HG02884 (cell line): Measurements from ENCODE around the gene TNFRSF1A.

Experiments used
- ATAC-seq: cut with Tn5 transposase; IDR thresholded peaks from one replicate; pipeline ENCODE4 v1.9.1; 2021; ENCODE audit warnings: mild to moderate bottlenecking, moderate library complexity; ENCODE audit not compliant: unreplicated experiment

The TNFRSF1A gene

DNA sequence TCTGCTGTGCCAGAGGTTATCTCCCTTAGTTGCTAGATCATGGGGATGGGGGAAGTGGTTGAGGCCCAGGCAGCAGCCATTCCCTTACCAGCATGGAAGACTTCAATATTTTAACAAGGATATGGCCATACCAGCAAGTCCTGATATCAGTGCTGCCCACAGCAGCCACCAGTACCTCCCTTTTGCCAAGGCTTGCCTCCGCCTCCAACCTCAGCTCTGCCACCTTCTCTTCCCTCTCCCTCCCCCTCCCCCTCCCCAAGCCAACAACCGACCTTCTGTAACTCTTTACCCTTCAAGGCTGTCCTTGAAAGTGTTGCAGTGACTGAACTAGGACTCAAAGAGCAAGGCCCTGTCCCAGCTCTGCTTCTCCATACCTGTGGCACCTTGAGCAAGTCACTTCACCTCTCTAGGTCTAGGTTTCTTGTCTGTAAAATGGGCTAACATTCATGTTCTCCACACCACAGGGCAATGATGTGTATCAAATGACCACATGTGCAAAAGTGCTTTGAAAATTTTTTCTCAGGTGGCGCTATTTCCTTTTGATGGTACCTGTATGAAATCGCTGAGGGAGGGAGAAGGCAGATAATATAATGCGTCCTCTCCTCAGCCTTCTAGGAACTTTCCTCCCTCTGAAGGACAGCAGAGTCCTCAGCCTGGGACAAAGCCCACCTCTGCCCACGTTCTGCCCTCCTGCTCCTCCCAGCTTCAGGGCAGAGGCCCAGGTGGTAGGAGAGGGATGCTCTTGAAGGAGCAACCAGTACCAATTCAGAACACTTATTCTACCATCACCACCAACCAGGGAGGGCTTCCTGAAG is 16.7 kb downstream of the TNFRSF1A start:
- no peak for ATAC-seq

DNA sequence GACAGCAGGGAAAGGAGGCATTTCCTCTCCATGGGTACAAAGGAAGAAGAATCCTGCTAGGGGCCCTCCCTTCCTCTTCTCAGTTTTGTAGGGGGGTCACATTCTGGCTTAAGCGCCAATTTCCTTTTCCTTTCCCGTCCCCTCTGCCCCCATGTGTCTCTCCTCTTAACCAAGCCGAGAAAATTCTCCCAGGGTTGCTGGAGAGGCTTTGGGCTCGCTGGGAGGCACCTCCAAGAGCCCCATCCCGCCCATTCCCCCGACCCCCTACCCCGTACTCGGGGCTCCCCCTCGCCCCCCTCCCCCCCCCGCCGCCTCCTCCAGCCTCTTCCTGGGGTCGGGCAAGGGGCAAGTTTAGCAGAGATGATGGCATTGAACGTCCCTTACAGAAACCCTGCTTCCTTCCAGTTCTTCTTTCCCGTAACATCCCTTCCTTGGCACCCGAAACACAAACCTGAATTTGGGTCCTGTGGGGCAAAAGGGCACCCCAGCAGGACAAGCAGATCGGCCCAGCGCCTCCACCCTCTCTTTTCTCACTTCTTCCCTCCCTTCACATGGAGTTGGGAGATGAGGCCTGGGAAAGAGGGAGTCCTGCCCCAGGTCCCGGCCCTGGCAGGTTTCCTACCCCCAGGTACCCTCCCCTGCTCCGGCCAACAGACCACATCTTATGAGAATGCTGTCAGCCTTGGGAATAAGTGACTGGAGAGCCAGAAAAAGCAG is 17.7 kb downstream of the TNFRSF1A start:
- ATAC-seq, result no peak

DNA sequence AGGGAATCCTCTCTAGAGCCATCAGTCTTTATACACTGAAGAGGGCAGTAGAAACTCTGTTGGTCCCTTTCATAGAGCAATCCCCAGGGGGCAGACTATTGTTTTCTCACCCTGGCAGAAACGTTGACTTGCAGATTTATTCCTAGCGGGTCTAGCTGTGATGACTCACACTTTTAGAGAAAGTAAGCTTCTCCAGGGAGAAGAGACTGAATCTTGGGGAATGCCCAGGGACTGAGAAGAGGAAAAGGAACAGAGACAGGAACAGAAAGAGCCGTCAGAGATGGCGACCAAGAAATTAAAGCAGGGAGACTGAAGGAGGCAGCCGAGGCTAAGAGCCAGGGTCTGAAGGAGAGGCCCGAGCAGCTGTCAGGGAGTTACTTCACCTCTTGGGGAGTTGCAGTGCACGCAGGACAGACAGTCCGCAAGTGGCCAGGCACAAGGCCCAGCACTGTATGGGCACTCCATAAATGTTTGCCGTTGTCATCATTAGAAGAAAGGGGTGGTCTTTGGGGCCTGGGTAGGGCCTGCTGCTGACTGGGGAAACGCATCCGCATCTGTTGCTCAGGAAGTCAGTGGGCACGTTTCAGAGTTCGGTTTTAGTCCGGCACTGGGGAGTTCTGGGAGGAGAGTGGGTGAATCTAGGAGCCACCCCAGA is 18.4 kb downstream of the TNFRSF1A start:
- ATAC-seq, result peak; percentile 63

DNA sequence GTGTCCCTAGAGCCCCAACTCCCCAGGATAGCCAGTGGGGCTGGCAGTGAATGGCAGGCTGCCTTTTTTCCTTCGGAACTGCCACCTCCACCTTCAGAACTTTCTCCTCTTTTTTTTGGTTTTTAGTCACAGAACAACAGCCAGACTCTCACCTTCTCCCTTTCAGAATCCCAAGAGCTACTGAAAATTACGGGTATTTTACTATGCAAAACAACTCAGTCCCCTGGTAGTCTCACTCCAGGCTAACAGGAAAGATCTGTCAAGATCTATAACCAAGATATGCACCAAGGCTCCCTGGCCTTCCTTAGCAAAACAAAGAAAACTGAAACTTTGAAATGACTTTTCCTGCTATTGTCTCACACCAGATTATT is 18.9 kb downstream of the TNFRSF1A start:
- ATAC-seq, result no peak

DNA sequence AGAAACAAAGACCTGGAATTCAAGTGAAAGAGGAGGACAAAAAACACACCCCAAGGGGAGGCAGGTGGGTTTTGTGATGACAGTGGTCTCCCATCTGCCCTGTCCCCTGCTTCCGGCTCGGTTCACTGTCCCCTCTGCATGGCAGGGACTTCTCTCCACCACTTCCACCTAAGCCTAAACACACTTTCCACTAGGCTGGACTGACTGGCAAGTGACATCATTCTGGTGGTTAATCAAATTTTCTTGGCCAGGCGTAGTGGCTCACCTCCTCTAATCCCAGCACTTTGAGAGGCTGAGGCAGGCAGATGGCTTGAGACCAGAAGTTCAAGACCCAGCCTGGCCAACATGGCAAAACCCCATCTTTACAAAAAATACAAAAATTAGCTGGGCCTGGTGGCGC is 19.5 kb downstream of the TNFRSF1A start:
- no peak for ATAC-seq

DNA sequence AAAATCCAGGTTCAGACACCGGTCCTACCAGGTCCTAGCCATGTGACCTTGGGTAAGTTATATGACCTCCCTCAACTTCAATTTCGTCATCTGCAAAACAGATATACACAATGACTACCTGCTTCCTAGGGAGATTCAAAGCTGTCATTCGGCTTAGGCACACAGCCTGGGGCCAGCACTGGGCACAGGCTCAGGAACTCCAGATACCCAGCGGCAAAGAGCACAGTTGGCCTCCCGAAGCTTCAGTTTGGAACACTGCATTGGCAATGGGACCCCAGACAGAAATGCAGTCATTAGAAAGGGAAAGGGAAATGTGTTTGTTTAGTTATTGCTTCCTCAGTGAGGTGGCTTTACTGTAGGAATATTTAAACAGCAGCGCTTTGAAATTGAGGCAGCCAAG is 20.0 kb downstream of the TNFRSF1A start:
- no peak for ATAC-seq

DNA sequence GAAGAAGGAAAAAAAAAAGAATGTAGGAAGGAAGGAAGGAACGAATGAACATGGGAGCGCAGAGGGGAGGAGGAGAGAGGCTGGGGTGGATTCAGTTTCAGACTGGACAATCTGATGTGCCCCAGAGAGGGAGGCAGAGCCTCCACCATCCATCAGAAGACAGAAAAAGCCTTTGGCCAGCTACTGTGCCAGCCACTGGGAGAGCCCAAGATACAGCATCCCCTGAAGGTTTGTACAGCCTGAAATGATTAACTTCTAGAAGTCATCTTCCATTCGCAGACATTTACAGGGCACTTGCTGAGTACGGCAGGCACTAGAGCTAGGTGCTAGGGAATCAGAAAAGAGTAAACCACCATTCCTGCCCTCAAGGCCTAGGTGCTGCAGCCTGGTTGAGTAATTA is 22.4 kb downstream of the TNFRSF1A start:
- no peak for ATAC-seq

DNA sequence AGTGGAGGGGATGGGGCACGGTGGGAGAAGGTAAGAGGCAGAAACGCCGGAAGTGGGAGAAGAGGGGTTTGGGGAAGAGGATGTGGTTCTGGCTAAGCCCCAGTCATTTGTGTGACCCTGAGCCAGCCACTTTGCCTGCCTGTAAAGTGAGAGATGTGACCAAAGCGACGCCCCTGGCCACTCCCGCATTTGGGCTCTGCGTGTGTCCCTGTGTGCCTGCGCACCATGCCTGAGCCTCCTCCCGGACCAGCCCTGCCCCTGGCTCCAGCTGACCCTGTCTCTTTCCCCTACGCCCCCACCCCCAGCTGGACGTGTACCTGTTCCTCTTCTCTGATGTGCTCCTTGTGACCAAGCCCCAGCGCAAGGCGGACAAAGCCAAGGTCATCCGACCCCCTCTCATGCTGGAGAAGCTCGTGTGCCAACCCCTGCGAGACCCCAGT is 23.4 kb downstream of the TNFRSF1A start:
- ATAC-seq, result no peak

DNA sequence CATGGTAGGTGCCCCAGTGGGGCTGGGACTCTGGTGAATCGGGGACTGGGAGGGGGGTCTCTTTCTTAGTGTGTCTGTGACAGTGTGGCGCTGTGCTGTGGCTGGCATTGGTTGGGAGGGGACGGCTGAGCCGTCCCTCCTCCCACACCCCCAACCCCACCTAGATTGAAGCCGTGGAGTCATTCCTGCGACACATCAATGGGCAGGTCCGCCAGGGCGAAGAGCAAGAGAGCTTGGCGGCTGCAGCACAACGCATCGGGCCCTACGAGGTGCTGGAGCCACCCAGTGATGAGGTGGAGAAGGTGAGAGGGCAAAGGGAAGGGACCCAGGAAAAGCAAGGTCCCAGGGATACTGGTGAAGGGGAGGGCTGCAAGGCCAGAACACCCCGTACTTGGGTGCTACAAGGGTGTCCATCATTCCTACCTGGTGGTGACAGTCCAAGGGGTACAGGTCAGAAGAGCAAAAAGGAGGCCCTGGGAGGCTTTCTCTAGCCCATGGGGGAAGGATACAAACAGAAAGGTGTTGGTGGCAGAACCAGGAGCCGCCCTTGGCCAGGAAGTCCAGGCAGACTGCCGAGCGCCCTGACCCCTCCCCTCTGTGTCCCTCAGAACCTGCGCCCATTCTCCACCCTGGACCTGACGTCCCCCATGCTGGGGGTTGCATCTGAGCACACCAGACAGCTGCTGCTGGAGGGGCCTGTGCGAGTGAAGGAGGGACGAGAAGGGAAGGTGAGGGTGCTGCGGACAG is 24.0 kb downstream of the TNFRSF1A start:
- no peak for ATAC-seq

DNA sequence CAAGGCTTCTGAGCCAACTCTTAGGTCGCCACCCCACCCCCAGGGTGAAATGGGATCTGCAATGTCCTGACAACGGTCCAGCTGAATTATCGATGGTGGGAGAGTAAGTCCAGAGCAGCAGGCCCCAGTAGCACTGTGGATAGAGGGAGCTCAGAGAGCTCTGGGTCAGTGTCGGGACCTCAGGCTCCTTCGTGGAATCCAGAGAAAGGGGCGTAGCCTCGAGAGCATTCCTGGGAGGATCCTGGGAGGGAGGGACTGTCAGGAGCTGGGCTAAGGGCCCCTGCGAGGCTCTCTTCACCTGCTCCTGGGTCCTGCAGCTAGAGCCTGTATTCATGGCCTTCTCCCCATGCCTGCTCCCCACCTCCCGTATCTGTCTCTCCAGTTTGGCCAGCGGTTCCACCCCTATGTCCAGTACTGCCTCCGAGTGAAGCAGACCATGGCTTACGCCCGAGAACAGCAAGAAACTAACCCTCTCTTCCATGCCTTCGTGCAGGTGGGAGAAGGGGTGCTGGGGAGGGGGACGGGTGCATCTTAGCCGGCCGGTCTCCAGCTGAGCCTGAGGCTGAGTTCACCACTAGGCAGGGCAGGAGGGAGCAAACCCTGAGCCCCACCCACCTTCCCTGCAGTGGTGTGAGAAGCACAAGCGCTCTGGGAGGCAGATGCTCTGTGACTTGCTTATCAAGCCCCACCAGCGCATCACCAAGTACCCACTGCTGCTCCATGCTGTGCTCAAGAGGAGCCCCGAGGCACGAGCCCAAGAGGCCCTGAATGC is 24.8 kb downstream of the TNFRSF1A start:
- ATAC-seq, result no peak

DNA sequence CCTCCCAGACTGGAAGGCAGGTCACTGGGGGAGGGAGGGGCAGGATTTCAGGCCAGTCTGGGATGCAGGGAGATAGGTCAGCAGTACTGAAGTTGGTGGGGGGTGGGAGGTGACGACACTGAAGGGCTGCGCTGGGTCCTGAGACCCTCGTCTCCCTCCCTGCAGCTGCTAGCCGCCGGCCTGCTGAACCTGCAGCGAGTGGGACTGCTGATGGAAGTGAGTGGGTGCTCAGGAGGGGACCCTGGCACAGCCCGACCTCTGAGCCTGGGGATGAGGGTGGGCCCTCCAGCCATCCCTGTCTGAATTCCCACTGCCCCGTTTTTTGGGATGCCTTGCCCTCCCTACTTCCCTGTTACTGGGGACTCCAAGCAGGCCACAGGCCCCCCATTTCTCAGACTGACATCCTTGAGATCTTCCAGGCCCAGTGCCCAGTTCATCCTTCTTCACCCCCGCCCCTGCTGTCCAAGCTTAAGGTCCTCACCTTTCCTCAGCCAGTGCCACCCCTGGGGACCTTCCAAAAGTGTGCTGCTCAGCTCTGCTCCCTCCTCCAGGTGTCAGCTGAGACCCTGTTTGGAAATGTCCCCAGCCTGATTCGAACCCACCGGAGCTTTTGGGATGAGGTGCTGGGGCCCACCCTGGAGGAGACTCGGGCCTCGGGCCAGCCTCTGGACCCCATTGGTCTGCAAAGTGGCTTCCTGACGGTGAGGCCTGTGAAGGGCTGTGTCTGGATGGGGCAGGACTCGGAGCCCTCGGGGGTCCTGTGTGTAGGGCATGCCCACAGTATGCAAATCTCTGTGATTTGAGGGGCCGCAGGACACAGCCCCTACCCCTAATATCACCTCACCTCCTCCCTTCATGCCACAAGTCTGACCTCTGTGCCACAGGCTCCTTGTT is 25.9 kb downstream of the TNFRSF1A start:
- ATAC-seq, result no peak

DNA sequence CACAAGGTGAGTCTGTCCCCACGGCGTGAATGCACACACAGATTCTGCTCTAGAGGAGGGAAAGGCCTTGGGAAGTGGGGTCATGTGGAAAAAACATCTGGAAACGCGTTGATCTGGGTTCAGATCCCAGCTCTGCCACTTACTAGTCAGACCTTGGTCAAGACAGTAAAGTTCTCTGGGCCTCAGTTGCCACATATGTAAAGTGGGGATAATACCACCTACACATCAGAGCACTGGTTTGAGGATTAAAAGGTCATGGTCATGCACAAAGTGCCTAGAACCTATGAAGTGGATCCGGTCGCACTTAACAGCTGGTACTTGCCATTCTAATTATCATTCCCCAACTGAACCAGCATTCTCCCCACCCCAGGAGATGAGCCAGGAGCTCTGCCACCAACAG is 26.7 kb downstream of the TNFRSF1A start:
- no peak for ATAC-seq

DNA sequence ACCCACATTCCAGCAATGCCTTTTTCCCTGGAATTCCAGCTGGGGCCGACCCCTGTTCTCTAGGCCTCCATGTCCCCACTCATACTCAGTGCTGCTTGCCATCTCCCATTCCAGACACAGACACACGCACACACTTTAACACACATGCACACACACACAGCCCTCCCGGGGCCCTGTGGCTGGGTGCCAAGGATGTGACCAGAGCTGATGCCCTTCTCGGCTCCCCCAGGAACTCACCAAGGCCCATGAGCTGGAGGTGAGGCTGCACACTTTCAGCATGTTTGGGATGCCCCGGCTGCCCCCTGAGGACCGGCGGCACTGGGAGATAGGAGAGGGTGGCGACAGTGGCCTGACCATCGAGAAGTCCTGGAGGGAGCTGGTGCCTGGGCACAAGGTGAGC is 27.1 kb downstream of the TNFRSF1A start:
- ATAC-seq, result no peak

DNA sequence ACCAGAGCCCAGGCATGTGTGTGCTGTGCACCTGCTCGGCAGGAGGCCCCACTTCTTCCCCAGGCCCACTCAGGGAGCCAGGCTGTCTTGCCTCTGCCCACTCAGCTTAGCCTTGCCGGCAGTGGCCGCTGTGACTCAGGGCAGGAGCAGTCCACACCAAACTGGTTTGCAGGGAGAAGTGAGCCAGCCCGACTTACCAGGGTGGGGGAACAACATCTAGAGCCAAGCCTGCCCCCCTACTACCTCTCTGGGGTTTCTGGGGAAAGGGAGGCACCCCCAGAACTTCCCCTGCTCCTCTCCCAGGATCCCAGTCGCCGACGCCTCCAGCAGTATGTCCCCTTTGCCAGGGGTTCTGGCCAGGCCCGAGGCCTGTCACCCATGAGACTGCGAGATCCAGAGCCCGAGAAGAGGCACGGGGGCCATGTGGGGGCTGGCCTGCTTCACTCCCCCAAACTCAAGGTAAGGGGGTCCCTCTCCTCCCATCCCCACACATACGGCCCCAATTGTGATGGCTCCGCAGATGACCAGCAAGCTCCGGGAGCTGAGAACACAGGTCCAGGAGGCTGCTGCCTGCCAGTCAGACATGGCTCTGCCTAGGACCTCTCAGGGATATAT is 28.4 kb downstream of the TNFRSF1A start:
- no peak for ATAC-seq

DNA sequence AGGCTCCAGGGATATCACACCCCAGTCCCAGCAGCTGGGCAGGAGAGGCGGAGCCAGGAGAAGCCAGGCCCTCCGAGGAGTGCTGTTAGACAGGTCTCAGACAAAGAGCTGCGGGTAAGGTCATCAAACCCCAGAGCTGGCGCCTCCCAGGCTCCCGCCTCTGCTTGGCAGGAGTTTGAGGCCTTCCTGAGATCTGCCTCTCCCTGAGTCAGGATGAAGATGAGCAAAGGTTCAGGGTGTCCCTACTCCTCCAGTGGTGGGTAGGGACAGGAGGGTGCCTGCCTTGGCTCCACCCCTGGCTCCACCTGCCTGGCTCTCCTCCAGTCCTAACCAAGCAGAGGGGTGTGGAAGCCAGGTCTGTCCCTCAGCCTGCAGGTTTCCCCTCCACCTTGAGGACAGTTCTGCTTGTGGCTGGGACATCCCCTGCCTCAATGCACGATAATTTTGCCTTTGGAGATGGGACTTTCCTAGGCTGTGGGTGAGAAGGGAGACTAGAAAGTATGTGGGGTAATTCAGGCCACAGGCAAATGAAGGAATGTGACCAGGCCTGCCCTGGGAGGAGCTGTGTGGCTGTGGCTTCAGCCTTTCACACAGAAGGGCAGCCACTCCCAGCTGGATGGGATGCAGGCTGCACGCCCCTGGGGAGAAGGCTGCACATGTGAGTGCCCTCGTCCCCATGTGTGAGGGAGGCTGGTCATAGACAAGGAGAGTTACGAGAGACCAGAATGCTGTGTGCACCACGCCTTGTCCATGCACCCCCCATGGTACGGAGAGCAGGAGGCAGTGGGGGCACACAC is 29.1 kb downstream of the TNFRSF1A start:
- ATAC-seq, result peak; percentile 69

DNA sequence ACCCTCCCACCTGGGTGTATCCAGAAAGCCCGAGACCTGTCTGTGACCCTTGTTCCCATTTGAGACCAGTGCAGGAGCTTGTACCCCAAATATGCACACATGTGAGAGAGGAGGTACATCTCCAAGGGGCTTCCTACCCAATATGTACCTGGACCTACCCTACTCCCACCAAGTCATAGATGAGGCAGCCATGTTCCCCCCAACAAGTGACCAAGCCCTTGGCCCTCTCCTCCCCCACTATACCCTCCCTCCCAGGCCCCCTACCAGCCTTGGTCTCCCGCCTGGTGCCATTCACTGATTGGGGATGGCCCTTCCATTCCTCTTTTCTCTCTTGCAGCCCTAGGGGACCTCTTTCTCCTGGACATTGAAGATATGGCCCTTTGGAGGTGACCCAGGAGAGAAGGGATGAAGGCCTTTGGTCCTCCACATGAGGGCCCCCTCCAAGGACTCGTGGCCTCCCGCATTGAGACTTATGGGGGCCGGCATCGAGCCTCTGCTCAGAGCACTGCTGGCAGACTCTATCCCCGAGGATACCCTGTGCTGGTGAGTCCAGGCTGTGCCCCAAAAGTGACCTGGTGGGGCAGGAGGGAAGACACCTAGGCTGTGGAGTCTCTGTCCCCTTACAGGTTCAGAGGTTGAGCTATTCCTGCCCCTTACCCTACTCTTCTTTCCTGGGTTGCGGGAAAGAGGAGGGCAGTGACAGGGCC is 29.9 kb downstream of the TNFRSF1A start:
- no peak for ATAC-seq

DNA sequence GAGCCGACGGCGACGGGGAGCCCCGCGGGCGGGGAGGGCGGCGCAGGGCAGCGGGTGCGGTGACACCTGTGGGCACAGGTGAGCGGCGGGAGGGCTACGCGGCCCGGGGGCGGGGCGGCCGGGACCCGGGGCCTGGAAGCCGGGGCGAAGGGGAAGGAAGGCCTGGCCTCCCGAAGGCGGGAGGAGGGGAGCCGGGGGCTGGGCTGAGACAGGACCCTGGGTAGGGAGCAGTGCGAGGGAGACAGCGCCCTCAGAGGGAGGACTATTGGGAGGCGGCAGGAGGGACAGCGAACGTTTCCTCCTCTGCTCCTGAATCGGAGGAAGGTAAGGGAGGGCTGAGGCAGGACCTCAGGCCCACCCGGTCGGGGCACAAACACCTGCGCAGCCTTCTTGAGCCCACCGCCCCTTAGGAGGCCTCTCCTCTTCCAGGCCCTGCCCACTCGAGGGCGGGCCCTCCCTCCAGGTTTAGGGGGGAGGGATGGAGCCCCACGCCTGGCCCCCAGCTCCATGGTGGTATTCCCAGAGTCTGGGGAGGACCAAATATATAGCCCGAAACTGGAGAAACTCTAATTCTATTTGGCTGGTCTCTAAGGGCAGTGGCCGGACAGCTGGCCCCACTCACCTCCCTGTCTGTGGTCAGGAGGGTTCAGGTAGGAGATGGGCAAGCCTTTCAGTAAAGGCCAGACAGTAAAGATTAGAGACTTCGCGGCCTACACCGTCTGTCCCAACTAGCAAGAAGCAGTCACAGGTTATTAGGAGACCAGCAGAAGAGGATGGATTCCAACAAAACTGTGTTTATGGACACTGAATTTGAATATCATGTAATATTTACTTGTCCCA is 30.9 kb downstream of the TNFRSF1A start:
- no peak for ATAC-seq
